UCSD-AML1 (cell line): ENCODE measurements around the gene INO80B.
"Not testable (repeated sequence)": the region's sequence is repeated elsewhere in the genome, so short reads cannot be mapped to it uniquely, and the experiment has no call there.

ENCODE experiments used
- DNase-seq: peaks from one replicate; lab custom pipeline; 2025; ENCODE audit not compliant: unreplicated experiment; lab: John Stamatoyannopoulos, UW

Gene INO80B

GRCh38 chr2:74425523-74425922 is 29.4 kb upstream of the INO80B start:
- no peak for DNase-seq

GRCh38 chr2:74426181-74426758 is 28.6 kb upstream of the INO80B start:
- no peak for DNase-seq

GRCh38 chr2:74427551-74427950 is 27.3 kb upstream of the INO80B start:
- DNase-seq = no peak

GRCh38 chr2:74428675-74429074 is 26.2 kb upstream of the INO80B start:
- DNase-seq = no peak

- no peak for DNase-seq
These were observed 25.1 kb upstream of the INO80B start for GRCh38 chr2:74429487-74430451.

GRCh38 chr2:74430502-74430901 is 24.4 kb upstream of the INO80B start:
- no peak for DNase-seq

GRCh38 chr2:74436111-74436805 is 18.6 kb upstream of the INO80B start:
- DNase-seq = no peak

- no peak for DNase-seq
These were observed 17.8 kb upstream of the INO80B start for GRCh38 chr2:74436848-74437695.

GRCh38 chr2:74438248-74438647 is 16.6 kb upstream of the INO80B start:
- no peak for DNase-seq

GRCh38 chr2:74439373-74439772 is 15.5 kb upstream of the INO80B start:
- DNase-seq = no peak

GRCh38 chr2:74439803-74440377 is 15.0 kb upstream of the INO80B start:
- no peak for DNase-seq

- DNase-seq = peak; percentile 91
These were observed 14.3 kb upstream of the INO80B start for GRCh38 chr2:74440378-74441169.

- DNase-seq = no peak
These were observed 13.7 kb upstream of the INO80B start for GRCh38 chr2:74441170-74441689.

- DNase-seq = no peak
These were observed 13.0 kb upstream of the INO80B start, which contains the start of gene RTKN for GRCh38 chr2:74441690-74442482. TSS of gene RTKN (minus strand) at chr2:74441937. CDS start at chr2:74441816, 121 bp downstream.

GRCh38 chr2:74442483-74443297 is 12.2 kb upstream of the INO80B start:
- not testable (repeated sequence) for DNase-seq

- no peak for DNase-seq
These were observed 10.2 kb upstream of the INO80B start for GRCh38 chr2:74444498-74445318.
